GM19395 (cell line): ENCODE measurements around the gene NKAP.
"Not testable (repeated sequence)": the region's sequence is repeated elsewhere in the genome, so short reads cannot be mapped to it uniquely, and the experiment has no call there.

Experiments used
- ATAC-seq: cut with Tn5 transposase; IDR thresholded peaks from one replicate; pipeline ENCODE4 v1.9.1; 2021; ENCODE audit warnings: mild to moderate bottlenecking, moderate library complexity; ENCODE audit not compliant: unreplicated experiment

Gene NKAP

DNA sequence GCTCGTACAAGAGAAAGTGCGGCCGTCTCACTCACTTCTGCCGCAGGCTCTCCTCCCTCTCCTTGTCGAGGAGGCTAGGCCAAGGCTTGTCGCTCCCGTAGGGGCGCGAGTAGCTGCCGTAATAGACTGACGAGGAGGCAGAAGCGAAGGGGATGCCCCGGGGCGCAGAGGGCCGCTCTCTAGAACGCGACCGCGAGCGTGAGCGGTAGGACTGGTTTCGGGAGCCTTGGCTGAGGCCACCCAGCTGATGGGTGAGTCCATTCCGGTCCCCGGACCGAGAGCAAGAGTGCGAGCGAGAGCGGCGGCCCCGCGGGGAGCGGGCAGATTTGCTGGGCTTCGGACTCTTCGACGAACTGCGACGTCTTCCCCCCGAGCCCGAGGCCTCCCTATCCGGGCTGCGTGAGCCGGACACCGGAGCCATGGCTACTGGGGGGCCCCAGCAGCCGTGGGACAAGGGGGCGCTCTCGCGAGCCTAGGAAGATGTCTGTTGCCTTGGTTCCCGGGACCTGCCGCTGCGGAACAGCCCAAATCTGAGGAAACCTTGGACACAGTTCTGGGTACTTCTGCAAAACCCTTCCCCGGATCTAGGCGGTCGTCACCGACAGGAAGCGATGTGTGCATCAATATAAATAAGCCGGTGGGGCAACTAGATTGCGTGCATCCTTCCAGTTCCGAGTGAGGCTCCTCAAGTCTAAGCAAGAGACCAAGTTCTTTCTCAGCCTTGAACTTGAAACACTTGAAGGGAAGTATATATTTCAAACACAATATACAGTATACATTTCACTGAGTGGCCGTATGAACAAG, at the start of gene NKAP:
TSS of gene NKAP (minus strand) at position 567 of the 804 bp plus-strand sequence. CDS start at position 421, 146 bp downstream.
- ATAC-seq: peak; percentile 82

DNA sequence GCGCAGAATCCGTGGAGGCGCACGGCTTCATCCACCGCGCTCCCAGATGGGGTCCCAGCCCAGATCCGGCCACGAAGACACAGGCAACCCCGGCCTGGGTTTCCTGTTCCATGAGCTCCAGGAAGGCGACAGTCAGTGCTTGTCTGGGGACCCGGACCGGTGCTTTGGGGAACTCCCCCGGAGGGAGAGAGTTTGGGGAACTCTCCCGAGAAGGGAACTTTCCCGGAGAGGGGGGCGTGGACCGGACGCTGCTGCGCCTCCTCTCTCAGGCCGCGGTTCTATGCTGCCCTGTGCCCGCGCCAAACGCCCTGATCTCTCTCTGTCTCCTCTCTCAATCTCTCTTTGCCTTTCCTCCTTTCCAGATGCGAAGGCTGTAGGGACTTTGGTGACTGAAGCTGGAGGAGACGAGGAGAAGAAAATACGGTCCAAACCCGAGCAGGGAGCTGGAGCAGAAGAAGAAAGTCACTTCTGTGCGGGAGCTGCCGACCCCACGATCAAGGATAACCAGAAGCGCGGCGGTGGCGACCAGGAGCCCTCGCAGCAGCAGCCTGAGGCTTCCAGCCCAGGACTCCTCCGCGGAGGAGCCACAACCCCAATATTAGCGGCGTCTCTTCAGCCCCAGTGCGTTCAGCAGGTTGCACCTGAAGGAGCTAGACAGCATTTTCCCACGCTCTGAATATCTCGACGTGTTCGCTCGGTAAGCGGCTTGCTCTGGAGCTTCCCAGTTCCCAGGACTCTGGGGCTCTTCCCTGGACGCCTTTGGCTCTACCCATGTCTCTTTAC, 47.6 kb upstream of the NKAP start:
- ATAC-seq: no peak

GRCh38 chrX:119990556-119991004, 47.0 kb upstream of the NKAP start:
- ATAC-seq: no peak

GRCh38 chrX:119989905-119990555, 46.5 kb upstream of the NKAP start:
- ATAC-seq: no peak

- ATAC-seq: no peak
Measured at GRCh38 chrX:119986203-119986602, 42.7 kb upstream of the NKAP start.

GRCh38 chrX:119984652-119985051, 41.1 kb upstream of the NKAP start:
- no peak for ATAC-seq

GRCh38 chrX:119983494-119983893, 39.9 kb upstream of the NKAP start:
- ATAC-seq: no peak

GRCh38 chrX:119982145-119982544, 38.6 kb upstream of the NKAP start:
- ATAC-seq: no peak

DNA sequence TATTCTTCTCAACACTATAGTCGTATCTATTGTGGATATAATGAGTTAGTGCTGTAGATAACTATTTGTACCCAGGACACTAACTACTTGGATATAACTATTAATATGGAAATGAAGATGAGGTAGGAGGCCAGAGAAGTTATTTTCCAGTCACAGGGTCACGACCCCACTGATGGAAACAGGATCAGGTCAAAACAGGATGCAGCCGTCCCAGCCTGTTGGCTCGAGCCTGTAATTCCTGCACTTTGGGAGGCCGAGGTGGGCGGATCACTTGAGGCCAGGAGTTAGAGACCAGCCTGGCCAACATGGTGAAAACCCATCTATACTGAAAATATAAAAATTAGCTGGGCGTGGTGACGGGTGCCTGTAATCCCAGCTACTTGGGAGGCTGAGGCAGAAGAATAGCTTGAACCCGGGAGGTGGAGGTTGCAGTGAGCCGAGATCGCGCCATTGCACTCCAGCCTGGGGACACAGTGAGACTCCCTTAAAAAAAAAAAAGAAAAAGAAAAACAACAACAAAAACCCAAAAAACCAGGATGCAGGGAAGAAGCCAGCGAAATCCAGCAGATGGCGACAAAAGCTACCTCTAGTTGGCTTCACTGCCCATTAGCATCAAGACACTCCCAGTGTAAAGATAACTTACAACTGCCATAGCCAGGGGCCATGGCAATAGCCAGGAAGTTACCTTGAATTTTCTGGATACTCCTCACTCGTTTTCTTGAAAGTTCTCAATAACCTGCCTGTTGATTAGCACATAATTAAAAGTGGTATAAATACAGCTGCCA, 37.9 kb upstream of the NKAP start:
- no peak for ATAC-seq

DNA sequence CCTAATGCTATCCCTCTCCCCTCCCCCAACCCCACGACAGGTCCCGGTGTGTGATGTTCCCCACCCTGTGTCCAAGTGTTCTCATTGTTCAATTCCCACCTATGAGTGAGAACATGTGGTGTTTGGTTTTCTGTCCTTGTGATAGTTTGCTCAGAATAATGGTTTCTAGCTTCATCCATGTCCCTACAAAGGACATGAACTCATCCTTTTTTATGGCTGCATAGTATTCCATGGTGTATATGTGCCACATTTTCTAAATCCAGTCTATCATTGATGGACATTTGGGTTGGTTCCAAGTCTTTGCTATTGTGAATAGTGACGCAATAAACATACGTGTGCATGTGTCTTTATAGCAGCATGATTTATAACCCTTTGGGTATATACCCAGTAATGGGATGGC, 33.6 kb upstream of the NKAP start:
- ATAC-seq: not testable (repeated sequence)

- no peak for ATAC-seq
Measured at GRCh38 chrX:119971184-119971583, 27.6 kb upstream of the NKAP start.

- no peak for ATAC-seq
Measured at GRCh38 chrX:119970574-119970973, 27.0 kb upstream of the NKAP start.

DNA sequence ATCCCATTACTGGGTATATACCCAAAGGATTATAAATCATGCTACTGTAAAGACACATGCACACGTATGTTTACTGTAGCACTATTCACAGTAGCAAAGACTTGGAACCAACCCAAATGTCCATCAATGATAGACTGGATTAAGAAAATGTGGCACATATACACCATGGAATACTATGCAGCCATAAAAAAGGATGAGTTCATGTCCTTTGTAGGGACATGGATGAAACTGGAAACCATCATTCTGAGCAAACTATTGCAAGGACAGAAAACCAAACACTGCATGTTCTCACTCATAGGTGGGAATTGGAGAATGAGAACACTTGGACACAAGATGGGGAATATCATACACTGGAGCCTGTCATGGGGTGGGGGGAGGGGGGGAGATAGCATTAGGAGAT, 23.3 kb upstream of the NKAP start:
- not testable (repeated sequence) for ATAC-seq

DNA sequence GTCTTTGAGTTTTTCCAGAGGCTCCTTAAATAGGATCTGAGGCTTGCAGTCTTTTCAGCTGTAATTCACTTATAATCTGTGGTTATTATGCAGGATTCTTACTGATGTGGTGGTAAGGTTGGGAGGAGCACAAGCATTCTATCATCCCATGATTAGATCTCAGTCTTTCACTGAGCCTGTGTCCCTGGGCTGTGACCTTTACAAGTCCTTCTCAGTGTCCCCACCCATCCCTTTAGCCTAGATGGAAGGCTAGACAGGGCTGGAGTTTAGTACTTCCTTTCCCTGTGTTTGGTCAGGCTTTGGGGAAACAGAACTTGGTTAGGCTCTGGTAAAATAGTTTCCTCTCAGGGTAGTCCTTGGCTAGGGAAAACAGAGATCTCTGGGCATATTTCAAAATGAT, 17.1 kb upstream of the NKAP start:
- ATAC-seq: no peak

DNA sequence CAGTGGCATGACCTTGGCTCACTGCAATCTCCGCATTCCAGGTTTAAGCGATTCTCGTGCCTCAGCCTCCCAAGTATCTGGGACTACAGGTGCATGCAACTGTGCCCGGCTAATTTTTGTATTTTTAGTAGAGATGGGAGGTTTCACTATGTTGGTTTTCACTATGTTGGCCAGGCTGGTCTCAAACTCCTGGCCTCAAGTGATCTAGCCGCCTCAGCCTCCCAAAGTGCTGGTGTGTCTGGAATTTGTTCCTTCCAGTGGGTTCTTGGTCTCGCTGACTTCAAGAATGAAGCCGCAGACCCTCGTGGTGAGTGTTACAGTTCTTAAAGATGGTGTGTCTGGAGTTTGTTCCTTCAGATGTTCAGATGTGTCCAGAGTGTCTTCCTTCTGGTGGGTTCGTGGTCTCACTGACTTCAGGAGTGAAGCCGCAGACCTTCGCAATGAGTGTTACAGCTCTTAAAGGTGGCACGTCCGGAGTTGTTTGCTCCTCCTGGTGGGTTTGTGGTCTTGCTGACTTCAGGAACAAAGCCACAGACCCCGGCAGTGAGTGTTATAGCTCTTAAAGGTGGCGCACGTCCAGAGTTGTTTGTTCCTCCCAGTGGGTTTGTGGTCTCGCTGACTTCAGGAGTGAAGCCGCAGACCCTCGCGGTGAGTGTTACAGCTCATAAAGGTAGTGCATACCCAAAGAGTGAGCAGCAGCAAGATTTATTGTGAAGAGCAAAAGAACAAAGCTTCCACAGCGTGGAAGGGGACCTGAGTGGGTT, 12.4 kb upstream of the NKAP start:
- ATAC-seq: not testable (repeated sequence)

- ATAC-seq: no peak
Measured at GRCh38 chrX:119954374-119954773, 10.8 kb upstream of the NKAP start.

- no peak for ATAC-seq
Measured at GRCh38 chrX:119948381-119948780, 4.8 kb upstream of the NKAP start.

- ATAC-seq: no peak
Measured at GRCh38 chrX:119945481-119945880, 1.9 kb upstream of the NKAP start.

DNA sequence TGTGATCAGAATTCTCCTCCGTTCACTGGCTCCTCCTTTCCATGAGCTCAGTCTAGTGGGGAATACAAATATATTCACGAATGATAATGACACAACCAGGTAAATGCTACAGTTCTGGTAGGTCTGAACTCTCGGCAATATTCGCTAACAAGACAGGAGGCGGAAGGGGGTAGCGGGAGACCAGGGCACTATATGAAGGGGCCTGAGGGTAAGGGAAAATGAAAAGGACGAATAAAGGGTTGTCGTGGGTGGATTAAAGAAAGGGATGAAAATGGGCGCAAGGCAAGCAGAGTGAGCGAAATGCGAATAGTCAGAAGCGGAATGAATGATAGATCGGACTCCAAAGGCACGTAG, 743 bp downstream of the NKAP start:
- peak; percentile 25 for ATAC-seq

GRCh38 chrX:119942173-119942819, 1.3 kb downstream of the NKAP start:
- ATAC-seq: no peak
